NCI-H1417 (cell line): Measurements from ENCODE around the gene TMCC3.

Experiments used
- DNase-seq, 3 experiments: peaks; one replicate each; lab custom pipeline; 2025; lab: John Stamatoyannopoulos, UW

TMCC3 gene

GRCh38 chr12:94531196-94531720, 119.1 kb downstream of the TMCC3 start:
- no peak for DNase-seq

GRCh38 chr12:94525951-94526350, 124.4 kb downstream of the TMCC3 start:
- no peak for DNase-seq
